Coronary artery (tissue), 2 donors: Measurements from ENCODE around the gene CCDC69.

ENCODE experiments used
- DNase-seq: peaks from one replicate; pipeline ENCODE4 v3.0.0-alpha.2; 2017; ENCODE audit warnings: low spot score
- H3K27ac ChIP-seq, 2 donors: fragments of 200-600 bp; sonication (generic); one replicate each; pipeline ENCODE4 v1.5.1; 2016 to 2019
- H3K4me3 ChIP-seq: fragments of 200-600 bp; sonication (generic); 2 replicates; pipeline ENCODE4 v1.5.1; 2016; ENCODE audit warnings: mild to moderate bottlenecking, moderate library complexity
- CTCF ChIP-seq: fragments of 200-600 bp; sonication (generic); IDR thresholded peaks from one replicate; pipeline ENCODE4 v1.5.1; 2019; ENCODE audit warnings: antibody characterized with exemption

The CCDC69 gene

DNA sequence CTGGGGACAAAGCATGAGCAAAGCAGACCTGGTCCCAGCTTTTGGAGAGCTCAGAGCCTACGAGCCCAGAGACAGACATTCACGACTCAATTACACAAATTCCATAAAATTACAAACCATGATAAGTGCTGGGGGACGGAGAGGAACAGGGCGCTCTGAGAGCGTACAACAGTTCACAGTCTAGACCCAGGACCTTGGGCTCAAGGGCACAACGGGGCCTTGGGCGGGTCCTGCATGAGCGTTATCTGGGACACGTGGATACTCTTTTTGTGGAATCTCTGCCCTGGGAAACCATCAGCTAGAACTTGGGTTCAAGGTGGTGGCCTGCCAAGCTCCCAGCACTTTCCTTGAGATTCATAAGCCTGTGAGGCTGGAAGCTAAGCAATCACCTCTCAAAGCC is 56.9 kb downstream of the CCDC69 start:
- no peak overlapping the region for H3K4me3 ChIP-seq
- DNase-seq: no peak
- no peak for TF ChIP-seq CTCF
- H3K27ac ChIP-seq: no peak overlapping the region

- peak; percentile 73 for TF ChIP-seq CTCF
- Histone ChIP-seq H3K27ac (no peak overlapping the region), H3K4me3 (no peak overlapping the region)
- peak; percentile 85 for DNase-seq
Observed at GRCh38 chr5:151164687-151165392, 59.1 kb downstream of the CCDC69 start.

- TF ChIP-seq CTCF: no peak
- H3K27ac ChIP-seq: no peak overlapping the region
- H3K4me3 ChIP-seq: no peak overlapping the region
- DNase-seq: no peak
Observed at GRCh38 chr5:151162776-151163175, 61.1 kb downstream of the CCDC69 start.

- Histone ChIP-seq H3K27ac (no peak overlapping the region), H3K4me3 (no peak overlapping the region)
- TF ChIP-seq CTCF: no peak
- DNase-seq: no peak
Observed at GRCh38 chr5:151159649-151160373, 64.1 kb downstream of the CCDC69 start.

DNA sequence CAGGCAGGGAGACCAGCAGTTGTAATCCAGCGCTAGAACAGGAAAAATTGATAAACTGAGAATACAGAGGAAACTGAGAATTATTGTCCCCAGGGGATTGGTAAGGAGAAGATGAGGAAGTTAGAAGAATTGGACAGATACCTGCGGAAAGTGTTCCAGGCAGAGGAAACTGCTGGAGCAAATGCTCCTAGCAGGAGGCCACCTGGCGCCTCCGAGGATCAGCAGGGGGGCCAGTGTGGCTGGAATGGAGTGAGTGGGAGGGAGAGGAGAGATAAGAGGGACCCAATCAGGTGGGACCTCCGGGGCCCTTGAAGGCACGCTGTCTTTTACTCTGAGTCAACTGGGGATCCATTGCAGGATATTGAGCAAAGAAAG is 65.6 kb downstream of the CCDC69 start:
- H3K4me3 ChIP-seq: peak overlapping the region; percentile 82

DNA sequence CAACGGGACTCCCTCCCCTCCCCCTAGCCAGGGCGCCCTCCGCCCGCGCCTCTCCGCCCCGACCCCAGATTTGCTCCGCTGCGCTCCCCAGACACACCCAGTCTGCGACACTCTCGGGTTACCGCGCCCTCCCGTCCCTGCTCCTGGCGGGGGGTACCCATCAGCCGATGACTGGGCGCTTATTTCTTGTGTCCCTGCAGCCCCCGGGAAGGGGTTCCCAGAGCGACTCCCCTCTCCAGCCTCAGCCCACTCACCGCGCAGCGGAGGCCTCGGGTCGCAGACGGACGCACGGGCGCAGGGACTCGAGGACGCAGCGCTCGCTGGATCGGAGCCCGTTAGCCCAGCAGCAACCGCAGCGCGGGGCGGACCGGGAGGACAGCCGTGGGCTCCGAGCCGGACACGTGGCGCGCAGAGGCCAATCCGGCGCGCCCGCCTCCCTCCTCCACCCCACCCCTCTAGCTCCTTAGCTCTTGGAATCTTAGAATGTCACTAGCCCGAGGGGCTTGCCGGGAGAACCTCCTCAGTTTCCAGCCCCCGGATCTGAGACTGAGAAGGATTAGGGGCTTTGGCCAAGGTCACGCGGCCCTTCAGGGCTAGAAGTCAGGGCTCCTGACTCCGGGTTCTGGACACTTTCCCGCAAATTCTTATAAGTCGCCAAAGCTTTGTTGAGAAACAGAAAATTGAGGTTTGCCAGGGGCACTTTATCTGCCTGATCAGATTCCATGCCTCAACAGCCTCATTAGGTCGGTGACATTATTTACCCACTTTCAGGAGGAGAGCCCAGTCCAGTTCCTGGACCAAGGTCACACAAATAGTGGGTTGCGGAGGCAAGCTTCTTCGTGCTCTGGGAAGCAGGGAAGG is 66.2 kb downstream of the CCDC69 start, which contains the start of gene ANXA6:
Gene ANXA6, minus strand, starts transcription at position 354 of the 861 bp plus-strand sequence. CDS start 9,878 bp downstream, outside the sequence.
- DNase-seq: peak; percentile 90
- no peak for TF ChIP-seq CTCF
- H3K4me3 ChIP-seq: peak within 1 kb of the TSS; percentile 82
- peak within 1 kb of the TSS; percentile 76 to 91 for H3K27ac ChIP-seq

More for the DNA sequence above, 65.6 kb downstream of the CCDC69 start:
- H3K27ac ChIP-seq: peak overlapping the region; percentile 76 to 91
- no peak for DNase-seq
- no peak for TF ChIP-seq CTCF
